NT2/D1 (cell line): ENCODE data around the gene DIS3L2.

Source experiments
- DNase-seq: peaks from one replicate; pipeline ENCODE4 v3.0.0-alpha.2; 2011; ENCODE audit warnings: low read depth, low spot score
- H3K27me3 ChIP-seq: 2 replicates; pipeline ENCODE4 v1.6.0; 2011; ENCODE audit warnings: mild to moderate bottlenecking; ENCODE audit not compliant: insufficient read length, insufficient read depth
- H3K36me3 ChIP-seq: 2 replicates; pipeline ENCODE4 v1.6.1; 2011; ENCODE audit warnings: mild to moderate bottlenecking, low read length, mixed read lengths; ENCODE audit not compliant: insufficient read depth, insufficient read length
- H3K4me1 ChIP-seq: 2 replicates; pipeline ENCODE4 v1.5.1; 2011; ENCODE audit not compliant: insufficient read depth, insufficient read length
- H3K4me3 ChIP-seq: 2 replicates; pipeline ENCODE4 v1.5.1; 2011; ENCODE audit warnings: low read depth; ENCODE audit not compliant: insufficient read length
- H3K9ac ChIP-seq: 2 replicates; pipeline ENCODE4 v1.6.0; 2011; ENCODE audit warnings: low read depth; ENCODE audit not compliant: insufficient read length
- H3K9me3 ChIP-seq: 2 replicates; pipeline ENCODE4 v1.5.1; 2011; ENCODE audit warnings: mild to moderate bottlenecking, low read length; ENCODE audit not compliant: insufficient read depth
- SUZ12 ChIP-seq: IDR thresholded peaks from 2 replicates; pipeline ENCODE4 v1.6.1; 2011; ENCODE audit not compliant: insufficient read length, insufficient read depth; ENCODE audit errors: extremely low read depth
- YY1 ChIP-seq: IDR thresholded peaks from 2 replicates; pipeline ENCODE4 v1.6.1; 2011; ENCODE audit not compliant: insufficient read length, insufficient read depth
- ZNF274 ChIP-seq: IDR thresholded peaks from 2 replicates; pipeline ENCODE4 v1.6.1; 2011; ENCODE audit warnings: mild to moderate bottlenecking, low read depth, low read length

The DIS3L2 gene

GRCh38 chr2:232133078-232133477 lies 171.6 kb downstream of the DIS3L2 start:
- TF ChIP-seq ZNF274: no peak
- TF ChIP-seq SUZ12: no peak
- TF ChIP-seq YY1: no peak
- no peaks in the 10 kb centered on the region for H3K27me3 ChIP-seq
- no peaks in the 10 kb centered on the region for H3K4me1 ChIP-seq
- peaks cover 6% of the 10 kb centered on the region for H3K36me3 ChIP-seq
- H3K4me3 ChIP-seq: no peak overlapping the region
- no peak overlapping the region for H3K9ac ChIP-seq
- no peak for DNase-seq
- H3K9me3 ChIP-seq: no peaks in the 10 kb centered on the region

GRCh38 chr2:232134939-232135338 lies 173.4 kb downstream of the DIS3L2 start:
- Histone ChIP-seq H3K4me3 (no peak overlapping the region), H3K36me3 (peaks cover 6% of the 10 kb centered on the region), H3K9me3 (no peaks in the 10 kb centered on the region), H3K4me1 (no peaks in the 10 kb centered on the region), H3K27me3 (no peaks in the 10 kb centered on the region), H3K9ac (no peak overlapping the region)
- no peak for DNase-seq
- TF ChIP-seq ZNF274 (no peak), YY1 (no peak), SUZ12 (no peak)

- Histone ChIP-seq H3K36me3 (peaks cover 4% of the 10 kb centered on the region), H3K4me1 (no peaks in the 10 kb centered on the region), H3K27me3 (no peaks in the 10 kb centered on the region), H3K9me3 (no peaks in the 10 kb centered on the region), H3K4me3 (no peak overlapping the region), H3K9ac (no peak overlapping the region)
- no peak for TF ChIP-seq YY1
- TF ChIP-seq SUZ12: no peak
- DNase-seq: no peak
These were observed 176.0 kb downstream of the DIS3L2 start for GRCh38 chr2:232137356-232138147.

- Histone ChIP-seq H3K9ac (no peak overlapping the region), H3K27me3 (no peaks in the 10 kb centered on the region), H3K36me3 (no peaks in the 10 kb centered on the region), H3K4me1 (no peaks in the 10 kb centered on the region), H3K4me3 (no peak overlapping the region), H3K9me3 (no peaks in the 10 kb centered on the region)
- DNase-seq: no peak
- no peak for TF ChIP-seq ZNF274
- no peak for TF ChIP-seq SUZ12
- no peak for TF ChIP-seq YY1
These were observed 176.9 kb downstream of the DIS3L2 start for GRCh38 chr2:232138441-232138840.

GRCh38 chr2:232139171-232139594 lies 177.7 kb downstream of the DIS3L2 start:
- Histone ChIP-seq H3K36me3 (no peaks in the 10 kb centered on the region), H3K9me3 (no peaks in the 10 kb centered on the region), H3K4me1 (no peaks in the 10 kb centered on the region), H3K4me3 (no peak overlapping the region), H3K27me3 (no peaks in the 10 kb centered on the region), H3K9ac (no peak overlapping the region)
- DNase-seq: no peak
- TF ChIP-seq ZNF274 (no peak), SUZ12 (no peak), YY1 (no peak)

- H3K4me3 ChIP-seq: no peak overlapping the region
- no peaks in the 10 kb centered on the region for H3K36me3 ChIP-seq
- no peaks in the 10 kb centered on the region for H3K4me1 ChIP-seq
- no peak for DNase-seq
- no peak overlapping the region for H3K9ac ChIP-seq
- no peaks in the 10 kb centered on the region for H3K9me3 ChIP-seq
- no peaks in the 10 kb centered on the region for H3K27me3 ChIP-seq
- TF ChIP-seq YY1: no peak
- TF ChIP-seq SUZ12: no peak
- no peak for TF ChIP-seq ZNF274
These were observed 178.5 kb downstream of the DIS3L2 start for GRCh38 chr2:232139786-232140562.

- Histone ChIP-seq H3K4me1 (no peaks in the 10 kb centered on the region), H3K9me3 (no peaks in the 10 kb centered on the region), H3K27me3 (no peaks in the 10 kb centered on the region), H3K4me3 (no peak overlapping the region), H3K36me3 (no peaks in the 10 kb centered on the region), H3K9ac (no peak overlapping the region)
- DNase-seq: no peak
- TF ChIP-seq ZNF274: no peak
- no peak for TF ChIP-seq SUZ12
- no peak for TF ChIP-seq YY1
These were observed 180.1 kb downstream of the DIS3L2 start for GRCh38 chr2:232141591-232141990.
